ENCODE data around the gene SPOCK1.

Gene SPOCK1

DNA sequence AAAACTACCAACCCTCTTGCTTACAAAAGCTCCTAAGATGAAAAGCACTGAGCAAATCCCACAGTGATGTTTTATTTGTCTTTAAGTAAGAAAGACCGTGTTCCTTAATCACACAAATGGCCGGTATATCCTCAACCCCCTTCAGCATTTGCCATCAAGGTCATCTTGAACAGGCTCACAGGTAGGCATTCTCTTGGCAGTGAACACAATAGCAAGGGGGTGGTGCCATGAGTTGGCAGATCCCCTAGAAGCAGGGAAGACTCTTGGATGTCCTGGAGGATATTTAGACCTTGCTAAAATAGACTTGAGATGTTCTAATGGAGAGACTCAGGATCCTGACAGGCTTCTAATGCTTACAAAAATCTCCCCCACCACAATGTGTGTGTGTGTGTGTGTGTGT lies 323.0 kb downstream of the SPOCK1 start:
- TF ChIP-seq GABPA (IDR thresholded peaks at IDR 0.05; ENCODE audit: low read depth) (no peak), POLR2AphosphoS5 (IDR thresholded peaks at IDR 0.05; ENCODE audit: low read depth) (no peak), CTCF (IDR thresholded peaks at IDR 0.05; ENCODE audit: insufficient read depth, low read length) (no peak), SPI1 (IDR thresholded peaks at IDR 0.05; ENCODE audit: borderline replicate concordance, low read depth) (no peak)
- TF ChIP-seq, protein P1, sequence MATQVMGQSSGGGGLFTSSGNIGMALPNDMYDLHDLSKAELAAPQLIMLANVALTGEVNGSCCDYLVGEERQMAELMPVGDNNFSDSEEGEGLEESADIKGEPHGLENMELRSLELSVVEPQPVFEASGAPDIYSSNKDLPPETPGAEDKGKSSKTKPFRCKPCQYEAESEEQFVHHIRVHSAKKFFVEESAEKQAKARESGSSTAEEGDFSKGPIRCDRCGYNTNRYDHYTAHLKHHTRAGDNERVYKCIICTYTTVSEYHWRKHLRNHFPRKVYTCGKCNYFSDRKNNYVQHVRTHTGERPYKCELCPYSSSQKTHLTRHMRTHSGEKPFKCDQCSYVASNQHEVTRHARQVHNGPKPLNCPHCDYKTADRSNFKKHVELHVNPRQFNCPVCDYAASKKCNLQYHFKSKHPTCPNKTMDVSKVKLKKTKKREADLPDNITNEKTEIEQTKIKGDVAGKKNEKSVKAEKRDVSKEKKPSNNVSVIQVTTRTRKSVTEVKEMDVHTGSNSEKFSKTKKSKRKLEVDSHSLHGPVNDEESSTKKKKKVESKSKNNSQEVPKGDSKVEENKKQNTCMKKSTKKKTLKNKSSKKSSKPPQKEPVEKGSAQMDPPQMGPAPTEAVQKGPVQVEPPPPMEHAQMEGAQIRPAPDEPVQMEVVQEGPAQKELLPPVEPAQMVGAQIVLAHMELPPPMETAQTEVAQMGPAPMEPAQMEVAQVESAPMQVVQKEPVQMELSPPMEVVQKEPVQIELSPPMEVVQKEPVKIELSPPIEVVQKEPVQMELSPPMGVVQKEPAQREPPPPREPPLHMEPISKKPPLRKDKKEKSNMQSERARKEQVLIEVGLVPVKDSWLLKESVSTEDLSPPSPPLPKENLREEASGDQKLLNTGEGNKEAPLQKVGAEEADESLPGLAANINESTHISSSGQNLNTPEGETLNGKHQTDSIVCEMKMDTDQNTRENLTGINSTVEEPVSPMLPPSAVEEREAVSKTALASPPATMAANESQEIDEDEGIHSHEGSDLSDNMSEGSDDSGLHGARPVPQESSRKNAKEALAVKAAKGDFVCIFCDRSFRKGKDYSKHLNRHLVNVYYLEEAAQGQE (IDR thresholded peaks at IDR 0.05; ENCODE audit: insufficient replicate concordance, low read depth), result no peak
- no peak overlapping the region for H3K27ac ChIP-seq (replicated peaks)
- no peaks in the 10 kb centered on the region for H3K27me3 ChIP-seq (ENCODE audit: insufficient read depth, poor library complexity, severe bottlenecking)
- DNase-seq (ENCODE audit: low read depth in 1 of 2, low spot score in 1 of 2), result no peak
- no peak overlapping the region for H3K4me3 ChIP-seq (replicated peaks; ENCODE audit: insufficient read depth, low read length)

- DNase-seq (ENCODE audit: low read depth in 1 of 2, low spot score in 1 of 2), result no peak
- H3K27me3 ChIP-seq (ENCODE audit: insufficient read depth, poor library complexity, severe bottlenecking), result no peaks in the 10 kb centered on the region
- TF ChIP-seq CTCF (IDR thresholded peaks at IDR 0.05; ENCODE audit: insufficient read depth, low read length), result no peak
- no peak for TF ChIP-seq GABPA (IDR thresholded peaks at IDR 0.05; ENCODE audit: low read depth)
- TF ChIP-seq SPI1 (IDR thresholded peaks at IDR 0.05; ENCODE audit: borderline replicate concordance, low read depth), result no peak
- TF ChIP-seq, protein P1 (IDR thresholded peaks at IDR 0.05; ENCODE audit: insufficient replicate concordance, low read depth), result no peak
- TF ChIP-seq POLR2AphosphoS5 (IDR thresholded peaks at IDR 0.05; ENCODE audit: low read depth), result no peak
- no peak overlapping the region for H3K27ac ChIP-seq (replicated peaks)
- no peak overlapping the region for H3K4me3 ChIP-seq (replicated peaks; ENCODE audit: insufficient read depth, low read length)
Observed at GRCh38 chr5:137174196-137174595, 324.9 kb downstream of the SPOCK1 start.

DNA sequence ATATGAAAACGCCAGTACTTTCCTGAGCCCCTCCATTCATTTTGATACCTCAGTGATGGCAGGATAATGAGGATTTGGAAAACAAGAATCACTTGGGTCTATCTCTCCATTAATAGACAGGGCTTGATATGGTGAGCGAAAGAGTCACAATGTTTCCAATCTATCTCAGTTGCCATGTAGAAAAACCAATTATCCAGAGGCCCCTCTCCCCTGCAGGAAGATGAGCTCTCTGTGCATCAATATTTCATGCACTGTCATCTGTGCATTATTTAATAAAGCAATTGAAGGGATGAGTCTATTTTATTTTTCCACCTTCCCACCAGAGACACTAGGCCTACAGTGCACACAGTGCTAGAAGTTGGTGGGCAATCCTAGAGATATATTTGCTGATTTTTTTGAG lies 326.9 kb downstream of the SPOCK1 start:
- no peak for DNase-seq (ENCODE audit: low read depth in 1 of 2, low spot score in 1 of 2)
- no peak overlapping the region for H3K27ac ChIP-seq (replicated peaks)
- H3K27me3 ChIP-seq (ENCODE audit: insufficient read depth, poor library complexity, severe bottlenecking), result no peaks in the 10 kb centered on the region
- H3K4me3 ChIP-seq (replicated peaks; ENCODE audit: insufficient read depth, low read length), result no peak overlapping the region
- TF ChIP-seq CTCF (IDR thresholded peaks at IDR 0.05; ENCODE audit: insufficient read depth, low read length) (no peak), SPI1 (IDR thresholded peaks at IDR 0.05; ENCODE audit: borderline replicate concordance, low read depth) (no peak), GABPA (IDR thresholded peaks at IDR 0.05; ENCODE audit: low read depth) (no peak), POLR2AphosphoS5 (IDR thresholded peaks at IDR 0.05; ENCODE audit: low read depth) (no peak)
- TF ChIP-seq, protein P1 (IDR thresholded peaks at IDR 0.05; ENCODE audit: insufficient replicate concordance, low read depth), result no peak

Data from HL-60 (cell line).